HepG2 (cell line): ENCODE data around the gene TEAD1. TPM values are rescaled to one million over a fixed set of nuclear protein-coding genes. Genes with fewer than 3 reads are reported as not detected.

Source experiments
- ATAC-seq: fragments of 200-7000 bp; cut with Tn5 transposase; 3 replicates; pipeline ENCODE4 v1.9.1; 2020; ENCODE audit warnings: mild to moderate bottlenecking, moderate library complexity
- BruUV-seq: library from RNA; stranded (reverse); fragments of 400-500 nt; replicated peaks from 2 replicates; lab custom pipeline; 2021; lab: Mats Ljungman, UMichigan
- CTCF ChIA-PET: fragments of 300-600 bp; formaldehyde crosslinking; extraction: SDS; loops from one replicate; lab custom pipeline; 2021; ENCODE audit warnings: low total read pairs, inconsistent platforms, low intra/inter-chr PET ratio; lab: Yijun Ruan, JAX
- POLR2A ChIA-PET: fragments of 350-600 bp; sonication (Branson Sonifier 250); formaldehyde crosslinking; loops from one replicate; lab custom pipeline; 2020; ENCODE audit warnings: antibody characterized with exemption, inconsistent platforms; lab: Yijun Ruan, JAX
- DNase-seq: peaks from one replicate; pipeline ENCODE4 v3.0.0-alpha.2; 2015; ENCODE audit warnings: low spot score
- FAIRE-seq: peaks from 3 replicates; lab custom pipeline; 2011; peaks lifted over from hg19 to GRCh38; lab: Jason Lieb, UNC
- H2AFZ ChIP-seq: one replicate; pipeline ENCODE4 v1.6.1; 2011; ENCODE audit warnings: low read length, inconsistent platforms
- H3K27ac ChIP-seq: fragments of 300-600 bp; 3 replicates; pipeline ENCODE4 v1.8.0; 2011; ENCODE audit warnings: mixed run types, mild to moderate bottlenecking, mixed read lengths, low read length, inconsistent platforms; ENCODE audit not compliant: insufficient read depth; ENCODE audit errors: extremely low read length
- H3K27me3 ChIP-seq, 2 experiments: fragments of 200-600 bp in 1 of 2; 2 replicates in 1 of 2; 3 replicates in 1 of 2; pipeline versions ENCODE4 v1.6.0 to v1.8.0; 2011; ENCODE audit warnings: low read length in 2 of 2, mild to moderate bottlenecking in 2 of 2, moderate library complexity in 2 of 2, inconsistent platforms in 1 of 2; ENCODE audit not compliant: insufficient read depth in 2 of 2, control insufficient read depth in 1 of 2
- H3K36me3 ChIP-seq, 2 experiments: fragments of 200-600 bp in 1 of 2; replicated peaks in 1 of 2; 2 replicates in 1 of 2; 3 replicates in 1 of 2; pipeline versions ENCODE4 v1.5.1 to v1.8.0; 2011; ENCODE audit warnings: low read length in 2 of 2, inconsistent platforms in 1 of 2; ENCODE audit not compliant: insufficient read depth in 2 of 2, control insufficient read depth in 1 of 2
- H3K4me1 ChIP-seq: 2 replicates; pipeline ENCODE4 v1.5.1; 2012; ENCODE audit warnings: low read length, inconsistent platforms; ENCODE audit not compliant: insufficient read depth
- H3K4me2 ChIP-seq: 2 replicates; pipeline ENCODE4 v1.6.0; 2011; ENCODE audit warnings: low read depth, low read length, inconsistent platforms
- H3K4me3 ChIP-seq, 3 experiments: fragments of 200-600 bp in 1 of 3; sonication (generic), shearing (Covaris generic) in 1 of 3; replicated peaks in 1 of 3; 2 replicates each; pipeline ENCODE4 v1.5.1; 2011 to 2016; ENCODE audit warnings: low read length in 3 of 3, inconsistent platforms in 2 of 3, low read depth in 2 of 3, mild to moderate bottlenecking in 2 of 3, control low read depth in 1 of 3, mixed read lengths in 1 of 3; ENCODE audit not compliant: insufficient read depth in 1 of 3
- H3K79me2 ChIP-seq: one replicate; pipeline ENCODE4 v1.6.1; 2011; ENCODE audit warnings: low read length, inconsistent platforms; ENCODE audit not compliant: insufficient read depth
- H3K9ac ChIP-seq: 2 replicates; pipeline ENCODE4 v1.6.0; 2011; ENCODE audit warnings: mild to moderate bottlenecking, low read depth, low read length, inconsistent platforms; ENCODE audit not compliant: insufficient read depth
- H3K9me3 ChIP-seq: 2 replicates; pipeline ENCODE4 v1.5.1; 2012; ENCODE audit warnings: mild to moderate bottlenecking, low read length
- H4K20me1 ChIP-seq: 2 replicates; pipeline ENCODE4 v1.6.0; 2011; ENCODE audit warnings: inconsistent platforms, mild to moderate bottlenecking, low read length, moderate library complexity; ENCODE audit not compliant: insufficient read depth
- MLLT10 ChIP-seq: sonication (generic); formaldehyde crosslinking; IDR thresholded peaks from 2 replicates; pipeline ENCODE4 v1.4.0; 2020; ENCODE audit warnings: missing genetic modification reagents
- STAT6 ChIP-seq: sonication (generic); formaldehyde crosslinking; IDR thresholded peaks from 2 replicates; pipeline ENCODE4 v1.4.0; 2020; ENCODE audit warnings: missing genetic modification reagents, mild to moderate bottlenecking, borderline replicate concordance
- WGBS: methylation state at CpG from one replicate; pipeline ENCODE4 v1.1.6; 2017; ENCODE audit warnings: low lambda C conversion rate; 5-methylcytosine and 5-hydroxymethylcytosine counted together
- in situ Hi-C: cut with HindIII; loops from 2 replicates; pipeline ENCODE4 v1.10.0; 2017; ENCODE audit warnings: low pct_unique_long_range_greater_than_20kb; ENCODE audit not compliant: extremely low pct_ligation_motif_present
- intact Hi-C: fragments of 100-400 bp; cut with micrococcal nuclease; formaldehyde crosslinking; loops from one replicate; pipeline ENCODE4 v1.10.0; 2022; ENCODE audit not compliant: unreplicated experiment
- polyA plus RNA-seq, 8 experiments: library from polyadenylated mRNA; depleted of rRNA in 3 of 8; stranded (reverse) in 7 of 8; unstranded in 1 of 8; fragments of >200 nt; fragmentation: Illumina TruSeq in 4 of 8; extraction: Trizol in 4 of 8; gene quantifications; 2 replicates each; pipeline versions ENCODE4 v1.2.1 to v1.2.3, GENCODE V29; 2011 to 2016; ENCODE audit warnings: low read depth in 4 of 8, missing spikeins in 1 of 8, mixed read lengths in 1 of 8; ENCODE audit not compliant: insufficient read depth in 1 of 8
- total RNA-seq, 5 experiments: library from RNA; depleted of rRNA; stranded (reverse); fragments of >200 nt; fragmentation: Illumina TruSeq; extraction: Trizol; gene quantifications; 2 replicates each; pipeline ENCODE4 v1.2.3, GENCODE V29; 2016; ENCODE audit warnings: low read depth in 1 of 5

Gene TEAD1
- total and polyA plus RNA-seq, 2 of the 13 experiments (the other 11 are each of a cell fraction or from before 2014, with no cell fraction given) = 20.1 to 30.5 TPM

GRCh38 chr11:12815129-12815480 lies 140.9 kb downstream of the TEAD1 start (continued):
- TF ChIP-seq STAT6 (CRISPR knock-in tag) = no peak

- H3K9me3 ChIP-seq = no peaks in the 10 kb centered on the region
- in situ Hi-C loops = no loop called here
- H3K4me3 ChIP-seq = no peak overlapping the region
- ChIA-PET CTCF (no interaction called here), POLR2A (interaction anchor here (1.0 kb wide), 1 partner anchor 30 kb away, joined by 3 read pairs; no protein-coding TSS in a partner anchor)
- no peak overlapping the region for H3K4me2 ChIP-seq
- H3K36me3 ChIP-seq = peaks cover 0 to 2% of the 10 kb centered on the region in 2 experiments; a peak in 1 of 5 replicates
- intact Hi-C loops = no loop called here
- ATAC-seq (no peak), DNase-seq (no peak), FAIRE-seq (no peak)
- no peak overlapping the region for H3K9ac ChIP-seq
- H4K20me1 ChIP-seq = no peaks in the 10 kb centered on the region
- 99% methylated on average over 10 of the region's 10 CpGs for WGBS
- H3K27ac ChIP-seq = no peak overlapping the region
- no peak for TF ChIP-seq MLLT10
- no TSS peak for BruUV-seq
- peaks cover 46% of the 10 kb centered on the region for H3K4me1 ChIP-seq
- H2AFZ ChIP-seq = no peak overlapping the region
- H3K27me3 ChIP-seq = no peaks in the 10 kb centered on the region
- H3K79me2 ChIP-seq = peaks cover 9% of the 10 kb centered on the region
Measured at GRCh38 chr11:12815931-12816494, 141.8 kb downstream of the TEAD1 start.
